ENCODE measurements around the gene HS1BP3.

The HS1BP3 gene

DNA sequence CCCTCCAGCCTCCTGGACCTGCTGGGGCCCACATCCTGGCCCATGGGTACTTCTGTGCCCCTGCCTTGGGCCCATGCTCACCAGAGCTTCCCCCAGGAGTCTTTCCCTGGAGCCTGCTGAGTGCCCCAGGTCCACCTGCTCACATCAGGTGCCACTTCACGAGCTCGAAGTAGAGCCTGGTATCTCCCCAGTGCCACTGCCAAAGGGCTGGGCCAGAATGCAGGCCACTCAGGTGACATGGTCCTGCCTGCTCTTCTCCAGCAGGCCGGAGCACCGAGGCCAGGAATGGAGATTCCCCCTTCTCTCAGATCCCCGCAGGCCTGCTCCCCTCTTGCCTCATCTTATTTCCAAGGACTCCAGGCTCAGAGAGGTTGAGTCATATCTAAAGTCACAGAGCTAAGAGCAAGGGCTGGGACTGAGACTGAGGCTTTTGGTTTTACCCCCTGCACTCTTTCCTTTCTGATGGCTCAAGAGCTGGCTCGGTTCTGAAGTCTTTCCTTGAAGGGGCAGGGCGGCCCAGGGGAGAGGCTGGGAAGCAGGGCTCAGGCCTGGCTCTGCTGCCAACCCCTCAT is 79.2 kb downstream of the HS1BP3 start:
- no peak overlapping the region for H3K27ac ChIP-seq (ENCODE audit: low read depth, low read length)
- H2BK120ac ChIP-seq (ENCODE audit: insufficient read depth, low read length, poor library complexity) = peak overlapping the region; percentile 100
- no peak overlapping the region for H3K4me2 ChIP-seq (ENCODE audit: low read length)
- H3K4me3 ChIP-seq (ENCODE audit: low read depth, low read length) = no peak overlapping the region
- no peaks in the 10 kb centered on the region for H3K9me3 ChIP-seq (ENCODE audit: insufficient read depth, low read depth, low read length)
- H3K79me1 ChIP-seq (ENCODE audit: low read length) = peaks cover 83% of the 10 kb centered on the region
- H3K9ac ChIP-seq (ENCODE audit: low read length) = no peak overlapping the region
- H2AFZ ChIP-seq (ENCODE audit: insufficient read depth, low read length, poor library complexity) = peak overlapping the region; percentile 30
- H4K91ac ChIP-seq (ENCODE audit: low read depth, low read length) = peak overlapping the region; percentile 100
- H3K4ac ChIP-seq (ENCODE audit: low read depth, low read length) = peak overlapping the region; percentile 68
- no peak for DNase-seq
- no peaks in the 10 kb centered on the region for H3K27me3 ChIP-seq (ENCODE audit: insufficient read depth, low read length)
- peak overlapping the region; percentile 93 for H2AK5ac ChIP-seq (ENCODE audit: low read length)
- H3K14ac ChIP-seq (ENCODE audit: low read length) = peak overlapping the region; percentile 68
- H2BK12ac ChIP-seq (ENCODE audit: low read length) = peak overlapping the region; percentile 87
- peak overlapping the region; percentile 5 for H4K8ac ChIP-seq (ENCODE audit: low read depth, low read length)
- no peaks in the 10 kb centered on the region for H3K36me3 ChIP-seq (ENCODE audit: control insufficient read depth in 1 of 2, insufficient read depth in 2 of 2, low read length in 2 of 2)
- peak overlapping the region; percentile 48 for H2BK5ac ChIP-seq (ENCODE audit: low read depth, low read length, poor library complexity)
- H3K4me1 ChIP-seq (ENCODE audit: control insufficient read depth in 1 of 2, insufficient read depth in 2 of 2, low read length in 2 of 2) = peaks cover 57 to 60% of the 10 kb centered on the region in 2 experiments
- H3K18ac ChIP-seq (ENCODE audit: low read length) = peak overlapping the region; percentile 65
- peaks cover 23% of the 10 kb centered on the region for H3K79me2 ChIP-seq (ENCODE audit: control insufficient read depth, insufficient read depth, low read length, poor library complexity)
- WGBS (ENCODE audit: extremely low coverage, insufficient coverage, insufficient read length) = no CpG with 5 or more reads among the region's 7 CpGs
- H4K12ac ChIP-seq (ENCODE audit: low read depth, low read length) = peak overlapping the region; percentile 16
- no peak overlapping the region for H3K23ac ChIP-seq (ENCODE audit: low read length)

DNA sequence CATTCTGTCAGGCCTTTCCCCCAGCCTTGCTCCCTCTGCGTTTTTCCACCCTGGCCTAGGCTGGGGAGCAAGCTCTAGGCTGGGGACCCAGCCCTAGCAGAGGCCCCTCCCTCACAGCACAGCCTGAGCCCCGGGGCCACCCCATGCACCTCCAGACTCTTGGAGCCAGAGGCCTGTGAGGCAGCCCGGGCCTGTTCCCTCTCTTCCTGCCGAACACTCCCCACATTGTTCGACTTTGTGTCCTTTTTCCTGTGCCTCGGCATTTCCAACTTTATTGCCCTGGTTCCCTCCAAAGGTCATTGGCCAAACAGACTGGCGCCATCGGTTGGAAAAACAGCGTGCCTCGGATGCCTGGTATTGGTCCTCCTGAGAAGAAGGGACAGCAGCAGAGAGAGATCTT is 79.7 kb downstream of the HS1BP3 start:
- Histone ChIP-seq H3K36me3 (ENCODE audit: control insufficient read depth in 1 of 2, insufficient read depth in 2 of 2, low read length in 2 of 2) (no peaks in the 10 kb centered on the region), H3K27me3 (ENCODE audit: insufficient read depth, low read length) (no peaks in the 10 kb centered on the region), H3K79me2 (ENCODE audit: control insufficient read depth, insufficient read depth, low read length, poor library complexity) (peaks cover 23% of the 10 kb centered on the region), H3K4me2 (ENCODE audit: low read length) (no peak overlapping the region), H3K4me3 (ENCODE audit: low read depth, low read length) (no peak overlapping the region), H3K9ac (ENCODE audit: low read length) (no peak overlapping the region), H2BK12ac (ENCODE audit: low read length) (peak overlapping the region; percentile 87), H3K4ac (ENCODE audit: low read depth, low read length) (peak overlapping the region; percentile 68), H4K91ac (ENCODE audit: low read depth, low read length) (peak overlapping the region; percentile 100), H3K27ac (ENCODE audit: low read depth, low read length) (no peak overlapping the region), H4K8ac (ENCODE audit: low read depth, low read length) (peak overlapping the region; percentile 5), H2BK5ac (ENCODE audit: low read depth, low read length, poor library complexity) (peak overlapping the region; percentile 48), H4K12ac (ENCODE audit: low read depth, low read length) (peak overlapping the region; percentile 16), H3K18ac (ENCODE audit: low read length) (peak overlapping the region; percentile 65), H3K79me1 (ENCODE audit: low read length) (peaks cover 81% of the 10 kb centered on the region), H2AFZ (ENCODE audit: insufficient read depth, low read length, poor library complexity) (peak overlapping the region; percentile 30), H3K14ac (ENCODE audit: low read length) (peak overlapping the region; percentile 68), H3K4me1 (ENCODE audit: control insufficient read depth in 1 of 2, insufficient read depth in 2 of 2, low read length in 2 of 2) (peaks cover 54 to 58% of the 10 kb centered on the region in 2 experiments), H3K23ac (ENCODE audit: low read length) (no peak overlapping the region), H3K9me3 (ENCODE audit: insufficient read depth, low read depth, low read length) (no peaks in the 10 kb centered on the region), H2AK5ac (ENCODE audit: low read length) (peak overlapping the region; percentile 93), H2BK120ac (ENCODE audit: insufficient read depth, low read length, poor library complexity) (peak overlapping the region; percentile 100)
- no CpG with 5 or more reads among the region's 10 CpGs for WGBS (ENCODE audit: extremely low coverage, insufficient coverage, insufficient read length)
- DNase-seq = no peak

DNA sequence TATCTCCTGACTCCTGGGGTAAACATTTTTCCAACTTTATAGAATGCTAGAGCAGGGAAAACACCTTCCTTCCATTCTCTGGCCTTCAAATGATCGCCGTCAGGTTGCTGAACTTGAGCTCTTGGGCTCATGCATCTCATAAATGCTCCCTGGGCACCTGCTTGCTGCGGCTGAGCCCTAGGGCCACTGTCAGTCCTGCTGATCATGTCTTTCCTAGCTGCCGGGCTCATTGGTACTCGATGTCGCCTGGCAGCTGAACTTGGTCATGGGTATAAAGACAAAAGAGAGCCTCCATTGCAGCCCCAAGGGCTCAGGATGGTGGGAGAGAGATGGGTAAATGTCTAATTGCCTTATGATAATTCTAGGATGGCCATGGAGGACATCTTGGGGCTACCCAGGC is 80.6 kb downstream of the HS1BP3 start:
- peak overlapping the region; percentile 100 for H2BK120ac ChIP-seq (ENCODE audit: insufficient read depth, low read length, poor library complexity)
- no CpG with 5 or more reads among the region's 6 CpGs for WGBS (ENCODE audit: extremely low coverage, insufficient coverage, insufficient read length)

DNA sequence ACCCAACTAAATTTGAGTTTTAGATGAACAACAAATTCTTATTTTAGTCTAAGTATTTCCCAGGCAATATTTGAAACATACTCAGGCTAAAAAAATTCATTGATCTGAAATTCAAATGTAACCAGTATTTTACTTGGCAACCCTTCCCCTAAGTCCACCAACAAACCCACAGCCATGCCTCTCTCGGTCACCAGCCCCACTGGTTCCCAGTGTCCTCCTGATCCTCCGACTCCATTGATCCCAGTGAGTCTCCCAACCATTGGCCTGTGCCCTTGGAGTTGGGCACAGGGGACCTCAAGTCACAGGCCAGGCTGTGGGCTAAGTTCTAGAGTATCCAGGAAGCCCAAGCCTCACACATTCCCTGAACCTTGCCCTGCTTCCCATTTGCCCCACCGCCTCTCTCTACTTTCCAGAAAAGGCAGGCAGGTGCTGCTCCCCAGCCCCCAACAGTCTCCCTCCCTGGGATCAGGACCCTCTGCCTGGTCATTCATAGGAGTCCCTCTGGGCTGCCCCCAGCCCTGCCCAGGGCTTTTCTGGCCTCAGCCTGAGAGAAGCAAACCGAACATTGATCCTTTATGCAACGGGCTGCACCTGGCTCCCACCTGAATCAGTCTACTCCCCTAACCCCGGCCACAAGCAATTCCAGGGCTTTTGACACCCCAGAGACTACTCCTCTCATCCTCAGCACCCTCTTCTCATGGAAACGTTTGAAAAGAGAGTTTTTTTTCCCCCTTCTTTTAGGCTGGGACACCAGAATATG is 81.3 kb downstream of the HS1BP3 start:
- WGBS (ENCODE audit: extremely low coverage, insufficient coverage, insufficient read length) = no CpG with 5 or more reads among the region's 7 CpGs
- no peak overlapping the region for H3K4me2 ChIP-seq (ENCODE audit: low read length)

More for the DNA sequence above, 80.6 kb downstream of the HS1BP3 start:
- Histone ChIP-seq H4K8ac (ENCODE audit: low read depth, low read length) (no peak overlapping the region), H3K4me2 (ENCODE audit: low read length) (no peak overlapping the region), H2BK5ac (ENCODE audit: low read depth, low read length, poor library complexity) (peak overlapping the region; percentile 48), H2AK5ac (ENCODE audit: low read length) (peak overlapping the region; percentile 93), H2AFZ (ENCODE audit: insufficient read depth, low read length, poor library complexity) (peak overlapping the region; percentile 4), H3K9me3 (ENCODE audit: insufficient read depth, low read depth, low read length) (no peaks in the 10 kb centered on the region), H3K9ac (ENCODE audit: low read length) (no peak overlapping the region), H3K18ac (ENCODE audit: low read length) (peak overlapping the region; percentile 67), H4K91ac (ENCODE audit: low read depth, low read length) (peak overlapping the region; percentile 100), H3K4ac (ENCODE audit: low read depth, low read length) (peak overlapping the region; percentile 68), H4K12ac (ENCODE audit: low read depth, low read length) (no peak overlapping the region), H3K27me3 (ENCODE audit: insufficient read depth, low read length) (no peaks in the 10 kb centered on the region), H3K36me3 (ENCODE audit: control insufficient read depth in 1 of 2, insufficient read depth in 2 of 2, low read length in 2 of 2) (no peaks in the 10 kb centered on the region), H3K79me2 (ENCODE audit: control insufficient read depth, insufficient read depth, low read length, poor library complexity) (peaks cover 26% of the 10 kb centered on the region), H3K79me1 (ENCODE audit: low read length) (peaks cover 80% of the 10 kb centered on the region), H2BK12ac (ENCODE audit: low read length) (peak overlapping the region; percentile 87), H3K4me3 (ENCODE audit: low read depth, low read length) (no peak overlapping the region), H3K27ac (ENCODE audit: low read depth, low read length) (no peak overlapping the region), H3K4me1 (ENCODE audit: control insufficient read depth in 1 of 2, insufficient read depth in 2 of 2, low read length in 2 of 2) (peaks cover 54 to 60% of the 10 kb centered on the region in 2 experiments), H3K23ac (ENCODE audit: low read length) (no peak overlapping the region), H3K14ac (ENCODE audit: low read length) (peak overlapping the region; percentile 69)
- DNase-seq = no peak

More for the DNA sequence above, 81.3 kb downstream of the HS1BP3 start:
- Histone ChIP-seq H4K91ac (ENCODE audit: low read depth, low read length) (peak overlapping the region; percentile 100), H2BK5ac (ENCODE audit: low read depth, low read length, poor library complexity) (peak overlapping the region; percentile 99), H3K18ac (ENCODE audit: low read length) (peak overlapping the region; percentile 96), H2BK120ac (ENCODE audit: insufficient read depth, low read length, poor library complexity) (peak overlapping the region; percentile 100), H3K27me3 (ENCODE audit: insufficient read depth, low read length) (no peaks in the 10 kb centered on the region), H3K14ac (ENCODE audit: low read length) (peak overlapping the region; percentile 98), H3K36me3 (ENCODE audit: control insufficient read depth in 1 of 2, insufficient read depth in 2 of 2, low read length in 2 of 2) (no peaks in the 10 kb centered on the region), H3K79me2 (ENCODE audit: control insufficient read depth, insufficient read depth, low read length, poor library complexity) (peaks cover 26% of the 10 kb centered on the region), H3K9me3 (ENCODE audit: insufficient read depth, low read depth, low read length) (no peaks in the 10 kb centered on the region), H4K12ac (ENCODE audit: low read depth, low read length) (peak overlapping the region; percentile 45), H3K4ac (ENCODE audit: low read depth, low read length) (peak overlapping the region; percentile 97), H2AFZ (ENCODE audit: insufficient read depth, low read length, poor library complexity) (no peak overlapping the region), H4K8ac (ENCODE audit: low read depth, low read length) (peak overlapping the region; percentile 93), H3K4me1 (ENCODE audit: control insufficient read depth in 1 of 2, insufficient read depth in 2 of 2, low read length in 2 of 2) (peaks cover 52 to 59% of the 10 kb centered on the region in 2 experiments), H3K9ac (ENCODE audit: low read length) (no peak overlapping the region), H3K27ac (ENCODE audit: low read depth, low read length) (peak overlapping the region; percentile 97), H3K4me3 (ENCODE audit: low read depth, low read length) (no peak overlapping the region), H2AK5ac (ENCODE audit: low read length) (peak overlapping the region; percentile 100), H3K79me1 (ENCODE audit: low read length) (peaks cover 80% of the 10 kb centered on the region), H2BK12ac (ENCODE audit: low read length) (peak overlapping the region; percentile 100), H3K23ac (ENCODE audit: low read length) (no peak overlapping the region)
- no peak for DNase-seq
